HL-60 (cell line): Measurements from ENCODE around the gene TMEM132D.

Source experiments
- CTCF ChIP-seq: IDR thresholded peaks from one replicate; pipeline ENCODE4 v1.5.1; 2011; ENCODE audit warnings: low read length, control low read depth, inconsistent platforms; ENCODE audit not compliant: insufficient read depth
- GABPA ChIP-seq: IDR thresholded peaks from 2 replicates; pipeline ENCODE4 v1.6.1; 2012; ENCODE audit warnings: low read depth
- POLR2AphosphoS5 ChIP-seq: IDR thresholded peaks from 2 replicates; pipeline ENCODE4 v1.6.1; 2012; ENCODE audit warnings: low read depth
- SPI1 ChIP-seq: IDR thresholded peaks from 2 replicates; pipeline ENCODE4 v1.6.1; 2012; ENCODE audit warnings: low read depth, mild to moderate bottlenecking, borderline replicate concordance

- TF ChIP-seq CTCF (no peak), SPI1 (no peak), POLR2AphosphoS5 (no peak), GABPA (no peak)
Measured at GRCh38 chr12:129530517-129530916, 373.3 kb downstream of the TMEM132D start.
